ENCODE measurements around the gene XXYLT1.

- TF ChIP-seq POLR2A (IDR thresholded peaks at IDR 0.05; ENCODE audit: low read depth, low read length) (no peak), POLR2AphosphoS5 (IDR thresholded peaks at IDR 0.05; ENCODE audit: low read depth, low read length) (no peak), TAF1 (IDR thresholded peaks at IDR 0.05; ENCODE audit: borderline replicate concordance, low read depth, low read length) (no peak)
Measured at GRCh38 chr3:195109098-195109657, 161.8 kb downstream of the XXYLT1 start.
